ENCODE data around the gene FXYD3. TPM values are rescaled to one million over a fixed set of nuclear protein-coding genes. Genes with fewer than 3 reads are reported as not detected.

Gene FXYD3
- total RNA-seq, 1 donor from 2014 or later, result not detected

GRCh38 chr19:35109395-35110112 is 6.1 kb upstream of the FXYD3 start:
- Mint-ChIP-seq H3K27ac (ENCODE audit: unreplicated experiment) (no peak overlapping the region), H3K9me3 (ENCODE audit: unreplicated experiment) (peaks cover 1% of the 10 kb centered on the region), H3K27me3 (ENCODE audit: unreplicated experiment) (no peaks in the 10 kb centered on the region), H3K36me3 (ENCODE audit: unreplicated experiment) (no peaks in the 10 kb centered on the region), H3K4me3 (ENCODE audit: unreplicated experiment) (no peak overlapping the region), H3K4me1 (ENCODE audit: low read depth, unreplicated experiment) (peaks cover 7% of the 10 kb centered on the region)
- no peak for TF ChIP-seq CTCF (IDR thresholded peaks at IDR 0.05; ENCODE audit: partially characterized antibody, unreplicated experiment)
- DNase-seq, result no peak

DNA sequence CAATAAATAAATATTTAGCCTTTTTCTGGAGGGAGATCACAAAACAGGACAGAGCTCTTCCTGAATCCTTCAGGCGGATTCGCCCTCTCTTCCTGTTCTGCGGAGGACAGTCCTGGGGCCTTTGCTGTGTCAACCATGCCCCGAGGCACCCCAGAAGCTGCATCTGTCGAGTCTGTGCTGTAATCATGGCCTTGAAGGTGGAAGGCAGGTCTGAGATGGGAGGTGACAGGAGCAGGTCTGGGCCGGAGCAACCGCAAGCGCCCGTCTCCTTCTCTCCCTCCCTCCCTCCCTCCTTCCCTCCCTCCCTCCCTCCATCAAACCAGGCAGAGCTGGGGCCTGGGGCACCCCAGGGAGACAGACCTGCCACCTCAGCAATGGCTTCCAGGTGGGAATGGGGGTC is 4.6 kb upstream of the FXYD3 start:
- H3K4me3 Mint-ChIP-seq (ENCODE audit: unreplicated experiment), result no peak overlapping the region
- no peaks in the 10 kb centered on the region for H3K36me3 Mint-ChIP-seq (ENCODE audit: unreplicated experiment)
- peaks cover 11% of the 10 kb centered on the region for H3K4me1 Mint-ChIP-seq (ENCODE audit: low read depth, unreplicated experiment)

DNA sequence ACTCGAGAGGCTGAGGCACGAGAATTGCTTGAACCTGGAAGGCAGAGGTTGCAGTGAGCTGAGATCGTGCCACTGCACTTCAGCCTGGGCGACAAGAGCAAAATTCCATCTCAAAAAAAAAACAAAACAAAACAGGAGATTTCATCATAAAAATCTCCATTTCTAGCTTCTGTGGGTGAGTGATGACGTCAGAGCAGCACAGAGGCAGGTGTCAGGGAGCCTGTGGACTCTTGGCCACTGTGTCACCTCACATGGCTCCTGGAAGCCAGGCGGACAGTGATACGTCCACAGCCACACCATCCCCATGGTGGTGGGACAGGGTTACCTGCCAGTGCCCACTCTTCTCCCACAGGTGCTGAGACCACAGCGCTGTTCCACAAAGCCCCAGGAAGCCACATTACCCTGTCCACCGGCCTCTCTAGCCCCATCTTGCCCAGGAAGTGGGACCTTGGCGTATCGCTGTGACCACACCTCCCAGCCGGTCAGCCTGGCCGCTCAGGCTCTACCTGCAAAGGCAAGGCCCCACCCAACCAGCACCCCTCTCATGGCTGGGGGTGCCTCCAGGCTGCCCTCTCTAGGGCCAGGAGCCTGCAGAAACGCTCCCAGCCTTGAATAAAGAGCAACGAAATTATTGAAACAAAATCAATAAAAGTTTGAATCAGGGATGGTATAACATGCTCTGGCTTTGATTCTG is 2.5 kb upstream of the FXYD3 start:
- Mint-ChIP-seq H3K4me3 (ENCODE audit: unreplicated experiment) (no peak overlapping the region), H3K9me3 (ENCODE audit: unreplicated experiment) (peaks cover 5% of the 10 kb centered on the region), H3K27me3 (ENCODE audit: unreplicated experiment) (peaks cover 12% of the 10 kb centered on the region), H3K4me1 (ENCODE audit: low read depth, unreplicated experiment) (peaks cover 26% of the 10 kb centered on the region), H3K27ac (ENCODE audit: unreplicated experiment) (no peak overlapping the region), H3K36me3 (ENCODE audit: unreplicated experiment) (no peaks in the 10 kb centered on the region)
- no peak for DNase-seq
- TF ChIP-seq CTCF (IDR thresholded peaks at IDR 0.05; ENCODE audit: partially characterized antibody, unreplicated experiment), result no peak

More for the DNA sequence above, 4.6 kb upstream of the FXYD3 start:
- DNase-seq, result no peak
- Mint-ChIP-seq H3K27me3 (ENCODE audit: unreplicated experiment) (no peaks in the 10 kb centered on the region), H3K9me3 (ENCODE audit: unreplicated experiment) (peaks cover 2% of the 10 kb centered on the region), H3K27ac (ENCODE audit: unreplicated experiment) (no peak overlapping the region)
- no peak for TF ChIP-seq CTCF (IDR thresholded peaks at IDR 0.05; ENCODE audit: partially characterized antibody, unreplicated experiment)

GRCh38 chr19:35114353-35115176 is 1.1 kb upstream of the FXYD3 start:
- Mint-ChIP-seq H3K27me3 (ENCODE audit: unreplicated experiment) (peaks cover 12% of the 10 kb centered on the region), H3K4me1 (ENCODE audit: low read depth, unreplicated experiment) (peaks cover 26% of the 10 kb centered on the region), H3K36me3 (ENCODE audit: unreplicated experiment) (no peaks in the 10 kb centered on the region), H3K4me3 (ENCODE audit: unreplicated experiment) (no peak overlapping the region), H3K9me3 (ENCODE audit: unreplicated experiment) (peaks cover 5% of the 10 kb centered on the region), H3K27ac (ENCODE audit: unreplicated experiment) (peak overlapping the region; percentile 43)
- peak; percentile 97 for TF ChIP-seq CTCF (IDR thresholded peaks at IDR 0.05; ENCODE audit: partially characterized antibody, unreplicated experiment)
- DNase-seq, result peak; percentile 91
